BLaER1 (cell line): ENCODE measurements around the gene NUAK2.

Experiments used
- H3K27ac ChIP-seq: shearing (Covaris generic); formaldehyde crosslinking; 2 replicates; pipeline ENCODE4 v1.8.1; 2022
- H3K27me3 ChIP-seq: shearing (Covaris generic); formaldehyde crosslinking; 2 replicates; pipeline ENCODE4 v1.8.1; 2022
- H3K36me3 ChIP-seq: shearing (Covaris generic); formaldehyde crosslinking; 2 replicates; pipeline ENCODE4 v1.8.1; 2022
- H3K4me1 ChIP-seq: shearing (Covaris generic); formaldehyde crosslinking; 2 replicates; pipeline ENCODE4 v1.8.1; 2022
- H3K4me2 ChIP-seq: shearing (Covaris generic); formaldehyde crosslinking; 2 replicates; pipeline ENCODE4 v1.8.1; 2022
- H3K4me3 ChIP-seq: shearing (Covaris generic); formaldehyde crosslinking; 2 replicates; pipeline ENCODE4 v1.8.1; 2022
- H3K9ac ChIP-seq: shearing (Covaris generic); formaldehyde crosslinking; 2 replicates; pipeline ENCODE4 v1.8.1; 2022
- H3K9me3 ChIP-seq: shearing (Covaris generic); formaldehyde crosslinking; 2 replicates; pipeline ENCODE4 v1.8.1; 2022
- H4K20me1 ChIP-seq: shearing (Covaris generic); formaldehyde crosslinking; 2 replicates; pipeline ENCODE4 v1.8.1; 2022
- Cebpa-rat ChIP-seq: shearing (Covaris generic); IDR thresholded peaks from 2 replicates; pipeline ENCODE4 v1.8.1; 2022

The NUAK2 gene

GRCh38 chr1:205356440-205357139, 35.0 kb upstream of the NUAK2 start, which contains the start of gene KLHDC8A:
KLHDC8A (minus strand) TSS chr1:205356922; CDS start chr1:205343604, 13,318 bp downstream.
- no peaks in the 10 kb centered on the region for H3K27me3 ChIP-seq
- H3K4me2 ChIP-seq = peak within 1 kb of the TSS; percentile 30; the same call in 1 of the 2 replicates
- H3K36me3 ChIP-seq = no peaks in the 10 kb centered on the region
- no peak for TF ChIP-seq Cebpa-rat
- no peaks in the 10 kb centered on the region for H4K20me1 ChIP-seq
- no peaks in the 10 kb centered on the region for H3K9me3 ChIP-seq
- H3K27ac ChIP-seq = no peak within 1 kb of the TSS
- H3K4me3 ChIP-seq = no peak within 1 kb of the TSS
- peaks cover 16% of the 10 kb centered on the region for H3K4me1 ChIP-seq
- no peak within 1 kb of the TSS for H3K9ac ChIP-seq

- H3K36me3 ChIP-seq = no peaks in the 10 kb centered on the region
Observed at GRCh38 chr1:205355075-205355453, 33.5 kb upstream of the NUAK2 start.

GRCh38 chr1:205354259-205355074, 32.9 kb upstream of the NUAK2 start:
- Histone ChIP-seq H3K9ac (no peak overlapping the region), H3K36me3 (no peaks in the 10 kb centered on the region), H3K4me1 (peaks cover 30% of the 10 kb centered on the region), H3K27me3 (no peaks in the 10 kb centered on the region), H3K27ac (no peak overlapping the region), H3K4me2 (no peak overlapping the region), H3K9me3 (no peaks in the 10 kb centered on the region), H3K4me3 (no peak overlapping the region), H4K20me1 (no peaks in the 10 kb centered on the region)
- TF ChIP-seq Cebpa-rat = no peak

More at GRCh38 chr1:205355075-205355453, 33.5 kb upstream of the NUAK2 start:
- Histone ChIP-seq H3K4me3 (no peak overlapping the region), H3K4me1 (peaks cover 24% of the 10 kb centered on the region), H3K9me3 (no peaks in the 10 kb centered on the region), H3K9ac (no peak overlapping the region), H3K4me2 (no peak overlapping the region), H3K27ac (no peak overlapping the region), H3K27me3 (no peaks in the 10 kb centered on the region), H4K20me1 (no peaks in the 10 kb centered on the region)
- TF ChIP-seq Cebpa-rat = no peak

- Histone ChIP-seq H3K36me3 (no peaks in the 10 kb centered on the region), H3K27ac (no peak overlapping the region), H4K20me1 (no peaks in the 10 kb centered on the region), H3K9ac (no peak overlapping the region), H3K9me3 (no peaks in the 10 kb centered on the region), H3K4me1 (peaks cover 38% of the 10 kb centered on the region), H3K27me3 (no peaks in the 10 kb centered on the region), H3K4me3 (no peak overlapping the region), H3K4me2 (no peak overlapping the region)
- no peak for TF ChIP-seq Cebpa-rat
Observed at GRCh38 chr1:205353612-205354011, 32.1 kb upstream of the NUAK2 start.

GRCh38 chr1:205353191-205353590, 31.6 kb upstream of the NUAK2 start:
- Histone ChIP-seq H3K9ac (no peak overlapping the region), H3K4me1 (peaks cover 43% of the 10 kb centered on the region), H3K27me3 (no peaks in the 10 kb centered on the region), H3K9me3 (no peaks in the 10 kb centered on the region), H3K4me2 (no peak overlapping the region), H3K36me3 (no peaks in the 10 kb centered on the region), H4K20me1 (no peaks in the 10 kb centered on the region), H3K4me3 (no peak overlapping the region), H3K27ac (no peak overlapping the region)
- TF ChIP-seq Cebpa-rat = no peak

- H3K9me3 ChIP-seq = no peaks in the 10 kb centered on the region
- no peak overlapping the region for H3K4me3 ChIP-seq
- peaks cover 2% of the 10 kb centered on the region; the same call in 1 of the 2 replicates for H3K27me3 ChIP-seq
- H3K4me2 ChIP-seq = no peak overlapping the region
- H3K36me3 ChIP-seq = no peaks in the 10 kb centered on the region
- H4K20me1 ChIP-seq = no peaks in the 10 kb centered on the region
- peak overlapping the region; percentile 2; the same call in 1 of the 2 replicates for H3K9ac ChIP-seq
- H3K27ac ChIP-seq = no peak overlapping the region
- TF ChIP-seq Cebpa-rat = no peak
- H3K4me1 ChIP-seq = peaks cover 44% of the 10 kb centered on the region
Observed at GRCh38 chr1:205351984-205352713, 30.6 kb upstream of the NUAK2 start.

- Histone ChIP-seq H3K9ac (no peak overlapping the region), H3K4me3 (no peak overlapping the region), H3K9me3 (no peaks in the 10 kb centered on the region), H3K4me1 (peaks cover 36% of the 10 kb centered on the region), H3K27ac (no peak overlapping the region), H3K36me3 (no peaks in the 10 kb centered on the region), H3K27me3 (peaks cover 16% of the 10 kb centered on the region; the same call in 1 of the 2 replicates), H3K4me2 (peak overlapping the region; percentile 76), H4K20me1 (no peaks in the 10 kb centered on the region)
- TF ChIP-seq Cebpa-rat = no peak
Observed at GRCh38 chr1:205350691-205351141, 29.2 kb upstream of the NUAK2 start.

- peak overlapping the region; percentile 76 for H3K4me2 ChIP-seq
- H3K4me1 ChIP-seq = peaks cover 36% of the 10 kb centered on the region
- peaks cover 22% of the 10 kb centered on the region; the same call in 1 of the 2 replicates for H3K27me3 ChIP-seq
- H3K9me3 ChIP-seq = no peaks in the 10 kb centered on the region
- H4K20me1 ChIP-seq = peaks cover 3% of the 10 kb centered on the region; the same call in 1 of the 2 replicates
- no peak overlapping the region for H3K9ac ChIP-seq
- no peak for TF ChIP-seq Cebpa-rat
- no peak overlapping the region for H3K4me3 ChIP-seq
- no peaks in the 10 kb centered on the region for H3K36me3 ChIP-seq
- H3K27ac ChIP-seq = no peak overlapping the region
Observed at GRCh38 chr1:205350124-205350523, 28.6 kb upstream of the NUAK2 start.
